Stimulated activated CD4-positive, alpha-beta T cell treated with anti-CD3 and anti-CD28 coated beads, Interleukin-4, amount 100 ng/mL, for 1 hour (primary cell): ENCODE data around the gene ADAMTS15.
"Not testable (repeated sequence)": the region's sequence is repeated elsewhere in the genome, so short reads cannot be mapped to it uniquely, and the experiment has no call there.

Source experiments
- DNase-seq: peaks from one replicate; pipeline ENCODE4 v3.0.0-alpha.2; 2020

ADAMTS15 gene

DNA sequence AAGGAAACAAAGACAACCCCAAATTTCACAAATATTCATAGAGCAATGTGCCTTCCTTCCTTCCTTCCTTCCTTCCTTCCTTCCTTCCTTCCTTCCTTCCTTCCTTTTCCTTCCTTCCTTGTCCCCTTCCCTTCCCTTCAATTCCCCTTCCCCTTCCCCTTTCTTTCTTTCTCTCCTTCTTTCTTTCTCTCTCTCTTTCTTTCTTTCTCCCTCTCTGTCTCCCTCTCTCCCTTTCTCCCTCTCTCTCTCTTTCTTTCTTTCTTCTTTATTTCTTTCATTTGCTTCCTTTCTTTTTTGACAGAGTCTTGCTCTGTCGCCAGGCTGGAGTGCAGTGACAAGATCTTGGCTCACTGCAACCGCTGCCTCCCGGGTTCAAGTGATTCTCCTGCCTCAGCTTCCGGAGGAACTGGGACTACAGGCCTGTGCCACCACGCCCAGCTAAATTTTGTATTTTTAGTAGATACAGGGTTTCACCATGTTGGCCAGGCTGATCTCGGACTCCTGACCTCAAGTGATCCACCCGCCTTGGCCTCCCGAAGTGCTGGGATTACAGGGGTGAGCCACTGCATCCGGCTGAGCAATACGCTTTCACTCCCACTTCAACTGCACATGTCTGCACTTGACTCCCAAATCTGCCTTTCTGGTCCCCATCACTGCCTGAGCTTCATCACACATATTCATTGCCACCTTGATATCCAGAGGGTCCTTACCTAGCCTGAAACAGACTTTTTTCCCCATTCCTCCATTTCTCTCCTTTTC is 9.9 kb upstream of the ADAMTS15 start:
- DNase-seq: not testable (repeated sequence)

DNA sequence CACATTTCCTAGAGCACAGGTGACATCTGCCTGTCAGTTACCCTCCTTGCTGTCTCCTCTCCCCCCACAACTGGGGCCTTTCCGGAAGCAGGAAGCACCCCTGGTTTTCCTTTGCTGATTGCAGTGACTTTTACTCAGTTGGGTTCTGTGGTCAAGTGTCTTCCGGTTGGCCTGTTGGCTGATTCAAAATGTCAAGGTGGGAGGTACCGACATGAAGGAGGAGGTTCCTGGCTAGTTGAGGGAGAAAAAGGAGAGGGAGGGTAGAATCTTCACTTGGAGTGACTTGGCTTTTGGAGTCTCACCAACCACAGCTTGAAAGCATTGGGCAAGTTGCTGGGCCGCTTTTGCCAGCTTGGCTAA is 9.3 kb upstream of the ADAMTS15 start:
- no peak for DNase-seq

DNA sequence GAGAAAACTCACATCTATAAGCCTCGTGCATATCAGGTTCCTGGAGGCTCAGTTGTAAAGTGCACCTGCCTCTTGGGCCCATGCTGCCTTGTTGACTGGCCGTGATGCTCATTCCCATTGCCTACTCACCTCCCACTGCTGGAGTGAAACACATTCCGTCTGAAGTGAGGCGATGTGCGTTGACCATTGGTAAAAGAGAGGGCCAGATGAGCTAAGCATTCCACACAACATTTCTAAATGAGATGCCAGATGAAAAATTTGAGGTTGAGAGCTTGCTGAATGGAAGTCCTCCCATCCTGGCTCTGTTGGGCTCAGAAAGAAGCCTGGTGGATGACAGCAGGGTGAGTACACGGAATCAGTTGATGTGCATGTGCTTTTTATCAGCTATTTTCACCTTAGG is 8.6 kb upstream of the ADAMTS15 start:
- DNase-seq: no peak

DNA sequence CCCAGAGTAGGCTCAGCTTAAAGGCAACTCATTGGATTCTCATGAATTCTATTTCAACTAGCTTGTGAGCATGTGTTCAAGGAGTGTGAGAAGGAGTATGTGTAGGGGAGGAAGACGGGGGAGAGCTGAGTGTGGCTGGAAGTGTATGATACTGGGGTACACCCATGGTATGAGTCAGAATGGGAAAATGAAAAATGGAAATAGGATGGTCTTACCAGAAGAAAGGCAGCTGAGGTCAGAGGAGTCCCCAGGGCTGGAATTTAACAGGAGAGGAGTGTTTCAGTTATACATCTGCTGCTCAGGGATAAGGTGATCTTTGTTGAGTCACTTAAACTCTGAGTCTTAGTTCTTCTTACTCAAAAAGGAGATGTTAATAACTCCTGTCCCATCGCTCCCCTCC is 6.7 kb upstream of the ADAMTS15 start:
- no peak for DNase-seq

DNA sequence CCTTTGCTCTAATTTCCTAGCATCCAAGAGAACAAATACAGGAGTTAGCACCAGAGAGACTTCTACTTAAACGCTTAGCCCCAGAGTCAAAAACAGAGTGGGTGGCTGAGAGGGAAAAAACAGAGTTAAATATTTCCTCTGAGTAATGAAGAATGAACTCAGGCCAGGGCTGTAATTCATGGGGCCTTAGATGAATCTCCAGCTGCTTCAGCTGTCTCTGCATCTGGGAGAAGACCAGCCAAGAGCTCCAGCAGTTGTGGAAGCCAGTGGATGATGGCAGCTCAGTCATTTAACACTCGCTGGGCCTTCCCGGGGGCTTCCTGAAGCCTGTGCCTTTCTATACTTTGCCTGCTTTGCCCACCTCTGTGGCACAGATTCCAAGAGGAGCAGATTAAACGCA is 5.7 kb upstream of the ADAMTS15 start:
- no peak for DNase-seq

DNA sequence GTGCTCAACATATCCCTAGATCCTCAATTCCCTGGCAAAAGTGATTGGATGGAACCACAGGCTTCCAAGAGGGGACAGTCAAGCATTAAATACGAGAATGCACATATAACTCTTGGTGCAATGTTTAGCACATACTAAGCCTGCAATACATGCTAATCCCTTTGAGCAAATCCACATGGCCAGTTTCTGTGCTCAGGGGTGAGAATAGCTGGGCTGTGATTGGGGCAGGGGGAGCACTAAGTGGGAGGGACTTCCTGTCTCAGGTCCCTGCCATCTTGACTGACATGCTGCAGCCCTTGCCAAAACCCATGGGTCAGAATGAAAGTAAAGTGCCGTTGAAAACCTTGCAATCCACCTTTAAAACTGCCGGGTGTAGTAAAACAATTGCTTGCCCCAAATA is 2.7 kb upstream of the ADAMTS15 start:
- DNase-seq: no peak

DNA sequence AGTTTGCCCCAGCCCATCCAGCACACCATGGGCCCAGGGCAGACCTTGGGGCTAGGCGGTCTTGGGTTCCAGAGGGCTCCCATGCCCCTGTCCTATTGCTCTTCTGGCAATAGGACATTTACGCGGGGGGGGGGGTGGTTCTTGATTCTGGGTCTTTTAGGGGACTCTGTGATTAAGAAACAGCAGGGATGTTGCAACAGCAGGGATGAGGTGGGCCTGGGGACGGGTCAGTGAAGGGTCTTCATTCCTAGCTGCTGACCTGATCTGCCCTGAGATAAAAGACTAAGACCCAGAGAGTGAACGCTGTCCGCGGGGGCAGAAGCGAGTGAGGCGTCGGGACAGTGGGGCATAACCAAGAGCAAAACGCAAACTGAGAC is 418 bp upstream of the ADAMTS15 start:
- no peak for DNase-seq

DNA sequence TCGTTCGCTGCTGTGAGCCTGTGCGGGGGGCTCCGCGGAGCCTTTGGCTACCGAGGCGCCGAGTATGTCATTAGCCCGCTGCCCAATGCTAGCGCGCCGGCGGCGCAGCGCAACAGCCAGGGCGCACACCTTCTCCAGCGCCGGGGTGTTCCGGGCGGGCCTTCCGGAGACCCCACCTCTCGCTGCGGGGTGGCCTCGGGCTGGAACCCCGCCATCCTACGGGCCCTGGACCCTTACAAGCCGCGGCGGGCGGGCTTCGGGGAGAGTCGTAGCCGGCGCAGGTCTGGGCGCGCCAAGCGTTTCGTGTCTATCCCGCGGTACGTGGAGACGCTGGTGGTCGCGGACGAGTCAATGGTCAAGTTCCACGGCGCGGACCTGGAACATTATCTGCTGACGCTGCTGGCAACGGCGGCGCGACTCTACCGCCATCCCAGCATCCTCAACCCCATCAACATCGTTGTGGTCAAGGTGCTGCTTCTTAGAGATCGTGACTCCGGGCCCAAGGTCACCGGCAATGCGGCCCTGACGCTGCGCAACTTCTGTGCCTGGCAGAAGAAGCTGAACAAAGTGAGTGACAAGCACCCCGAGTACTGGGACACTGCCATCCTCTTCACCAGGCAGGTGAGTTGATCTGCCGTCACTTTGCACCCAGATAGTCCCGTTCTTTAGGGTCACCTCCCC is 1.0 kb downstream of the ADAMTS15 start:
- no peak for DNase-seq

DNA sequence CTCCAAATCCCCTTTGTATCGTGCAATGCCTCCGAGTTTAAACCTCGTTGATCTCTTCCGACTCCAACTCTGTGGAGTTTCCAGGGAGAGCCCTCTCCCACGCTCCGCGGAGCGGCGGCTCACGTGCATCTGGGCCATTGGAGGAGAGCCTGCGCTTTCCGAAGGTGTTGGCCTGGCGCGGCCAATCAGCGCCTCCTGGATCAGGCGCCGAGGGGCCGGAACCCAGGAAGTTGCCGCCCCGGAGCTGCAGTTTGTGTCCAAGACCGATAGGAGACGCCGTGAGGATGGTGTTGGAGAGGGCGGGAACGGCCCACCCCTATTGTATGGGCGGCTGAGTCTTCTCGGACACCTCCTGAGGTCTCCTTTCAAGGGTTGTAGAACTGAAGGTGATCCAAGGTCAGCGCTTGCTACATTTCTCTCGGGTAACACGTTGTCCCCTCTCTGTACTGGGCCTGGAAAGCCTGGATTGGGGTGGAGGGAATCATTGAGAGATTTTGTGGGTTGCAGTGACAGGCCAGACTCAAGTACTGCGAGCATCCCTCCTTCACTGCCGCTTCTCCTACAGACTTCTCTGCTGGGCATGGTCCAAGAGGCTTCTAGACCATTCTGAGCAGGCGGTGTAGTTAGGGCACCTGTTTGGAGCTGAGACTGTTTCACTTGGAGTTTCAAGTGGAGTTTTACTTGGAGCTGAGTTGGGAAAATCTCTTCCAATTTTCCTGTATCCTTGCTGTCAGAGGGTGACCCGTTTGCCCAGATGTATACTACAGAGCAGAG is 1.7 kb downstream of the ADAMTS15 start:
- DNase-seq: no peak

DNA sequence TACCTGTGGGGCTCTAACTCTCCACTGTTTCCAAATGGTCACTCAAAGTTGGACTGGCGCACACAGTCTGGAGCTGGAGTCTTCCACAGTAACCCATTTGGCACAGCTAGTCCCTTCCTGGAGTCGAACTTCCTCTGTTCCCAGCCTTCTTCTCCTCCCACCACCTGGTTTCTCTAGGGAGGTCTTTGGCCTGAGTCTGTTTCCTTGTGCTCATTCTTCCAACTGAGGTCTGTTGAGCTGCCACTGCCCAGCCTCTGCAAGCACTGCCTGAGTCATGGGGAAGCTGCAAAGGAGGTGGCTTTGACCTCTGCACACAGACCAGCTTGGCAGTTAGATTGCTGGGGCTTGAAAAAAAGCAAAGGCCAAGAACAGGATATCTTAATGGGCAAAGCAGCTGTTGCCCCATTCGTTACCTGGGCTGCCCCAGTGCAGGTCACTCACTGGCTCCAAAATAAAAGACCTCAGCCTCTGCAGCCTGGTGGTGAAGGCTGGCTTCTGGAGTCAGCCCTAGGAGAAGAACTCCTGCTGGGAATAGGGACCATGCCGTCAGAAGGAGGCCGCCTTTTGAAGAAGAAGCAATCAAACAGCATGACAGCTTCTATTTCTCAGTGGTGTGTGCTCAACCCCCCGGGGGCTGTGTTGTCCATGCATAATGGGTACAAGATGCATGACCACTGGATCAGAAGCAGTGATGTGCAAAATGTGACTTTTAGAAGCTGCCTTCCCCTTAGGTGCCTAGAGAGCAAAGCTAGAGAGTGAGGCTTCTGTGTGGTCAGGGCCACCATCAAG is 3.0 kb downstream of the ADAMTS15 start:
- no peak for DNase-seq

DNA sequence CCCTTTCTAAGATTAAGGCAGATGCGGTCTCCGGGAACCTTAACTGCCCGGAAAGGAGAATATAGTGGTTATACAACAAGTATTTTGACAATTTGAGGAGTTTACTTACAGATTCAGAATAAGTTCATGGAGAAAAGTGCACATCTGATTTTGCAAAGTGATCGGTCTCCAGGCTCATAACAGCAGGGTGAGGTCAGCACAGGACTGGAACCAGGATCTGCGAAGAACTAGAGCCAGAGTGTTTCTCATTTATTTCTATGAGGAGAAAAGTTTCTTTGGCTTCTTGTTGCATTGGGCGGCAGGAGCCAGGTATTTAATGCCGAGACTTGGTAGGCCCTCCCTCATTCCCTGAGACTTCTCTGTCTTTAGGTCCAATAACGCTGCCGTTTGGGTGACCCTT is 3.7 kb downstream of the ADAMTS15 start:
- DNase-seq: no peak

DNA sequence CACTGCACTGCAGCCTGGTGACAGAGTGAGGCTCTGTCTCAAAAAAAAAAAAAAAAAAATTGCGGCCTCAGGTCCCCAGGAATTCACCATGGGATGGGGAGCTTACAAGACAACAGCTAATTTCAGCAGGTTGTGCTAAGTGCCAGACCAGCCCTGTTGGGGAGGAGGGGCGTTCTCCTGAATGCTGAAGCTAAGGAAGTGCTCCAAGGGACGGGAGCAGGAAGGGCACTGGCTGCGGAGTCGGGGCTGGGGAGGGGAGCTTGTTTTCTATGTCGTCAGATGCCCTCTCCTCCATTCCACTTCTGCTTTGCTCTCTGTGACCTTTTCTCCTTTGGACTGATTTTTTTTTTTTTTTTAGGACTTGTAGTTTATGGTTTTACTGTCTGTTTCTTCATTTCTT is 4.5 kb downstream of the ADAMTS15 start:
- DNase-seq: no peak

DNA sequence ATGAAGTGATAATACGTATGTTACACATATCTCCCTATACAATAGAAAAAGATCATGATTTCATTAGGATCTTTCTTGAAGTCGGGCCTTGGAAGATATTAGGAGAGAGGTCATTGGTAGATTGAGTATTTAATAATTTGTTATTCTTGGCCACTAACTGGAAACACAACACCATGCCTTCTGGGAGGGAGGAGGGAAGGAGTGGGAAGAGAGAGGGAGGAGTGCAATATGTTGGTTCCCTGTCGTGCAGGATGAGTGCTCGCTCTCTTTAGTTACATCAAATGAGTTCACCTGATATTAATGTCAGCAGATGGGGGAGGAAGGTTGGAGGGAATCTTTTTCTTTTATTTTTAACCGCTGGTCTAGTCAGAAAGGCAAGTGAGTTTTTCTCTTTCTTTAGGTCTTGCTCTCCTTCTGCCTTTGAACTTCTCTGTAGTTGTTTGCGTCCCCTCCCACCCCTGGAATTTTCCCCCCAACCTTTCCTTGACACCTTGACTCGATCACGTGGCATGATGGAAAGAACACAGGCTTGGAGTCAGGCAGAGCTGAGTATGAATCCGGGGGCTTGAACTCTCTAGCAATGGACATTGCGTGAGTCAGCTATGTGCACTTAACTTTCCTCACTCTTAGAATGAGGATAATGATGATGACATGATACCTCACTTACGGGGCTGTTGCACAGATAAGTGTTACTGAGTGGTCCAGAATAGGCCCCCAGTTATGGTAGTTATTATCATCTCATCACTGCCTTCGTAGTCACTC is 6.2 kb downstream of the ADAMTS15 start:
- DNase-seq: no peak

DNA sequence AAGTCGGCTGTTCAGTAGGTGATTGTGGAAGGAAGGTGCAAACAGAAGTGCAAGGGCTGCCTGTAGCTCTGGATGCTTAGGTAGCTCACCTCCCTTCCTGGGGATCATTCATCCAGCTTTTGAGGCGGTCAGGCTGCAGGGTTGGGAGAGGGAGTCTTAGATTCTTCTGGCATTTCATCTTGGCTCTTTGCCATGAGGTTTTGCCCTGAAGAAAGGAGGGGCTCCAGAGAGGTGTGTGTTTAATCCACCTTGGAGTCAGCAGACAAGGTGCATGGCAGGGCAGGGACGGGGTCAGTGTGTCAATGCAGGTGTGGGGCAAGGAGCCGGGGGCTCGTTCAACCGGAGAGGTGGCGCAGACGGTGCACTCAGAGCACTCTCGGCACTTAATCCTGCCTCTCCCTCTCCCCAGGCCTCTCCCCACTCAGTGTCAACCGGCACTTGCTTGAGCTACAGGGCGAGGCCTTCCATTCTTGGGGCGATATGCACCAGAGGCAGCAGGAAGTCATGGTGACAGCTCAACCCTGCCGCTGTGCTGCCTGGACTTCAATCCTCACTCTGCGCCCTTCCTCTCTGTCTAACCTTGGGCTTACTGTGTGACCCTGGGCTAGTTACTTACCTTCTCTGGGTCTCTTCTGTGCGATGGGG is 7.2 kb downstream of the ADAMTS15 start:
- no peak for DNase-seq

DNA sequence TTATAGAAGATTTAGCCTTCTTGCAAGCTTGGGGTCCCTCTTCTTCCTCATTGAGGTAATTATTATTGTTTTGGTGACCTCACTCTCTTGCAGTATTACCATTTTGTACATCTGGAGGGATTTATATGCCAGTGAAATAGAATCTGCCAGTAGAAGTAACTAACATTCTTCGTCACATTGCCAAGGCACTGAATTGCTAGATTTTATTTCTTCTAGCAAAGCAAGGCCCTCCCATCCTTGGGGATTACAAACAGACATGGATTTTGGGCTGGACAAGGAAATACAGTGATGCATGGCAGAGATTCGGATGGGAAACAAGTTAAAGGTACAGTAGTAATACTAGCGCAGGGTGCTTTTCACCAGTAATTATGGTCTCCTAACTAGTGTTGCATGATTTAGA is 7.8 kb downstream of the ADAMTS15 start:
- no peak for DNase-seq

DNA sequence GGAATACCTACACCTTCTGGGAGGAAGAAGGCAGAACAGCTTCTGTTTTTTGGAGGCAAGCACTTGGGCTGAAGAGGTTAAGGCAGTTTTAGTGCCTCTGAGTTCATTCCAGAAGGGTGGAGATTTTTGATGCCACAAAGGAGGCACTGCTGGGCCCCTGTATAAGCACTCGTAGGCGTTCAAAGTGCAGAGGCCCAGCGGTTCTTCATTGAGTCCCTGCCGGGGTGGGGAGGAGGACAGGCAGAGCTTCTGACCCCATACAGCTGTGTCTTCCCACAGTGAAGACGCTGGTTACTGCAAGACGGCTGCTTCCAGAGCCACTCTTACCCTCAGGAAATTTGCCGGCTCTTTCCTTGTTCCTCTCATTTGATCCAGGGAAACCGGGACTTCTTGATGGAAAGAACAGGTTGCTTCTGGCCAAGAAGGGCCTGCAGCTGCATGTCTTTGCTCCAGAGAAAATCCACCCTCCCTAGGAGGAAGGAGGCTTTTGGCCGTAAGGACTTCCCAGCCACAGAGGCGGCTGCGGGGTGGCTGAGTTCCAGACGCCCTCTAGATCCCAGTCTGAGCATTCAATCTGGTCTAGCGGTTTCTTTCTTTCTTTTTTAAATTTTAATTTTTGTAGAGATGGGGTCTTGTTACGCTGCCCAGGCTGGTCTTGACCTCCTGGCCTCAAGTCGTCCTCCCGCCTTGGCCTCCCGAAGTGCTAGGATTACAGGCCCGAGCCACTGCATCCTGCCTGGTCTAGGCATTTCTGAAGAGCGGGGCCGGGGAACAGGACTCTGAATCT is 9.4 kb downstream of the ADAMTS15 start:
- no peak for DNase-seq

DNA sequence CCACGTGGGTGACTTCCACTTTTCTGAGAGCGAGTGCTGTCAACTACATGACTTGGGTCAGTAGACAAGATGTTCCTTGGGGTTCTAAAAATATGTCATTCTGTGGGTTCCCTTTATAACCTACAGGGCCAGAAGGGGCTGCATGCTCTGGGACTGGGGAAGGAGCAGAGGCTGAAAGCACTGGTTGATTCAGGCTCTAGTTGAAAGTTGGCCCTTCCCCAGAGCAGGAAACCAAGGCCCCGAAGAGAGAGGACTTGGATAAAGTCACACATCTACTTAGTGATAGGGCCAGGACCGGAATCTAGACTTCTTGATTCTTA is 9.9 kb downstream of the ADAMTS15 start:
- DNase-seq: no peak

DNA sequence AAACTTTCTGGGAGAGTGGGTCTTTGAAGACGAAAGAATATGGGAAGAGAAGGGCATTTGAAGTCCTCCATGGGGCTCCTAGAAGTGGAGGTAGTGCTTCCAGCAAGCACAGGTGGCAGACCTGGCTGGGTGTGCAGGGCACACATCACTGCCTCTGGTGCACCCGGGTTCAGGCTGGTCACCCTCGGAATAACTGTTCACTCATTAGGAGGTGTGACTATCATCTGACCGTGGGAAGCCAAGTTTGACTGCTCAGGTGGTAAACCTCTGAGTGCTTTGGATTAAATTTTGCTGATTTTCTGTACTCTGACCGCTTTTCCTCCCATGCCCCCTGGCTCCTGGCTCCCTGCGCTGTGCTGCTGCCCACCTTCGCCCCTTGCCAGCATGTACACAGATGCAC is 11.1 kb downstream of the ADAMTS15 start:
- no peak for DNase-seq

DNA sequence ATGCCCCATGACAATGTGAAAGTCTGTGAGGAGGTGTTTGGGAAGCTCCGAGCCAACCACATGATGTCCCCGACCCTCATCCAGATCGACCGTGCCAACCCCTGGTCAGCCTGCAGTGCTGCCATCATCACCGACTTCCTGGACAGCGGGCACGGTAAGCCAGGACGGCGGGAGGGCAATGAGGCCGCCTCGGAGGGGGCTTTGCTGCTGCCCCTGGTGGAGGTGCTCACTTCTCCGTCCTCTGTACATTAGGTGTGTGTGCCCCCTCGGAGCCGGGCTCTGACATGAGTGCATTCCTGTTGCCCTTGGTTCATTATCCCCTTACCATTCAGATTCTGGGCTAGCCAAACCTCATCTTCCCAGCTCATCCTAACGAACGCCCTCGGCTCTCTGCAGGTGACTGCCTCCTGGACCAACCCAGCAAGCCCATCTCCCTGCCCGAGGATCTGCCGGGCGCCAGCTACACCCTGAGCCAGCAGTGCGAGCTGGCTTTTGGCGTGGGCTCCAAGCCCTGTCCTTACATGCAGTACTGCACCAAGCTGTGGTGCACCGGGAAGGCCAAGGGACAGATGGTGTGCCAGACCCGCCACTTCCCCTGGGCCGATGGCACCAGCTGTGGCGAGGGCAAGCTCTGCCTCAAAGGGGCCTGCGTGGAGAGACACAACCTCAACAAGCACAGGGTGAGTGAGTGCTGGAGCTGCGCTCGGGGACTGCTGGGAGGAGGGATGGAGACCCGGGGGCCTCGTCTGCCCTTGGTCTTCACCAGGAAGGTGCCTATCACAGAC is 13.8 kb downstream of the ADAMTS15 start:
- DNase-seq: no peak

DNA sequence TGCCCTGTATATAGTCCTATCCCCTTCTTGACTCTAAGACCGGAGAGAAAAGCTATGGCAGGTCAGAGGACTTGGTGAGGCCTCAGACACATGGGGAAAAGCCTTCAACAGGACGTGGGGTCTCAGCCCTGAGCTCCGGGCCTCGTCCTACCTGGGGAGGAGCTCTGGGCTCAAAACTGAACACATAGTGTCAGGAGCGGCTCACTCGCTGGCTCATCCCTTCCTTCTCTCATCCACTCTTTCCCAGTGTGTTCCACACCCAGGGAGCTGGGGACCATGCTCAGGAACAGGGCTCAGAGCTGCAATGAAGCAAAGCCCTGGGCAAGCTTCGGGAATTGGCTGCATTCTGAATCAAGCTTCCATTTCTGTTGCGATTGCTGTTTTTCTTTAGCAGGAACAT is 14.5 kb downstream of the ADAMTS15 start:
- no peak for DNase-seq
